GM08714 (cell line): ENCODE measurements around the gene STXBP6.
"Not testable (repeated sequence)": the region's sequence is repeated elsewhere in the genome, so short reads cannot be mapped to it uniquely, and the experiment has no call there.

ENCODE experiments used
- H3K4me3 ChIP-seq: fragments of 200-500 bp; sonication (Bioruptor generic); 2 replicates; pipeline ENCODE4 v1.5.1; 2014; ENCODE audit warnings: mild to moderate bottlenecking, low read length, inconsistent platforms
- ZNF274 ChIP-seq: IDR thresholded peaks from 2 replicates; pipeline ENCODE4 v1.6.1; 2012; ENCODE audit warnings: mild to moderate bottlenecking, low read depth, low read length

Gene STXBP6

GRCh38 chr14:24804552-24805212 is 245.3 kb downstream of the STXBP6 start:
- TF ChIP-seq ZNF274 = no peak
- H3K4me3 ChIP-seq = no peak overlapping the region

GRCh38 chr14:24803933-24804494 is 245.9 kb downstream of the STXBP6 start:
- no peak overlapping the region for H3K4me3 ChIP-seq
- TF ChIP-seq ZNF274 = no peak

- H3K4me3 ChIP-seq = not testable (repeated sequence)
These were observed 246.5 kb downstream of the STXBP6 start for GRCh38 chr14:24803426-24803825.

GRCh38 chr14:24802236-24802635 is 247.7 kb downstream of the STXBP6 start:
- no peak overlapping the region for H3K4me3 ChIP-seq
- TF ChIP-seq ZNF274 = no peak

GRCh38 chr14:24801024-24801423 is 248.9 kb downstream of the STXBP6 start:
- no peak for TF ChIP-seq ZNF274
- H3K4me3 ChIP-seq = no peak overlapping the region

GRCh38 chr14:24798911-24799462 is 251.0 kb downstream of the STXBP6 start:
- TF ChIP-seq ZNF274 = no peak
- H3K4me3 ChIP-seq = no peak overlapping the region

- no peak for TF ChIP-seq ZNF274
- no peak overlapping the region for H3K4me3 ChIP-seq
These were observed 254.5 kb downstream of the STXBP6 start for GRCh38 chr14:24795406-24795805.

GRCh38 chr14:24794644-24795305 is 255.2 kb downstream of the STXBP6 start:
- no peak for TF ChIP-seq ZNF274
- no peak overlapping the region for H3K4me3 ChIP-seq

- no peak overlapping the region for H3K4me3 ChIP-seq
- no peak for TF ChIP-seq ZNF274
These were observed 259.8 kb downstream of the STXBP6 start for GRCh38 chr14:24790196-24790595.

- no peak overlapping the region for H3K4me3 ChIP-seq
- TF ChIP-seq ZNF274 = no peak
These were observed 260.5 kb downstream of the STXBP6 start for GRCh38 chr14:24789378-24789884.

GRCh38 chr14:24785698-24786097 is 264.2 kb downstream of the STXBP6 start:
- no peak for TF ChIP-seq ZNF274

GRCh38 chr14:24784981-24785380 is 265.0 kb downstream of the STXBP6 start:
- TF ChIP-seq ZNF274 = no peak
- no peak overlapping the region for H3K4me3 ChIP-seq

More at GRCh38 chr14:24785698-24786097, 264.2 kb downstream of the STXBP6 start:
- no peak overlapping the region for H3K4me3 ChIP-seq

- TF ChIP-seq ZNF274 = no peak
- no peak overlapping the region for H3K4me3 ChIP-seq
These were observed 266.2 kb downstream of the STXBP6 start for GRCh38 chr14:24783791-24784190.

GRCh38 chr14:24780281-24780680 is 269.7 kb downstream of the STXBP6 start:
- H3K4me3 ChIP-seq = no peak overlapping the region
- no peak for TF ChIP-seq ZNF274

GRCh38 chr14:24777678-24778077 is 272.3 kb downstream of the STXBP6 start:
- no peak for TF ChIP-seq ZNF274
- H3K4me3 ChIP-seq = no peak overlapping the region

- no peak overlapping the region for H3K4me3 ChIP-seq
- TF ChIP-seq ZNF274 = no peak
These were observed 274.0 kb downstream of the STXBP6 start for GRCh38 chr14:24775950-24776349.
